HepG2 (cell line): ENCODE measurements around the gene TOLLIP.

Source experiments
- CREBL2 ChIP-seq: sonication (generic); formaldehyde crosslinking; IDR thresholded peaks from 2 replicates; pipeline ENCODE4 v1.8.1; 2023; ENCODE audit warnings: missing genetic modification reagents, mild to moderate bottlenecking, borderline replicate concordance
- SETDB1 ChIP-seq: sonication (generic); formaldehyde crosslinking; IDR thresholded peaks from 2 replicates; pipeline ENCODE4 v1.5.1; 2020; ENCODE audit warnings: missing genetic modification reagents, mild to moderate bottlenecking, borderline replicate concordance
- ZNF550 ChIP-seq: sonication (generic); formaldehyde crosslinking; IDR thresholded peaks from 2 replicates; pipeline ENCODE4 v1.4.0; 2020; ENCODE audit warnings: mild to moderate bottlenecking, missing genetic modification reagents, borderline replicate concordance

DNA sequence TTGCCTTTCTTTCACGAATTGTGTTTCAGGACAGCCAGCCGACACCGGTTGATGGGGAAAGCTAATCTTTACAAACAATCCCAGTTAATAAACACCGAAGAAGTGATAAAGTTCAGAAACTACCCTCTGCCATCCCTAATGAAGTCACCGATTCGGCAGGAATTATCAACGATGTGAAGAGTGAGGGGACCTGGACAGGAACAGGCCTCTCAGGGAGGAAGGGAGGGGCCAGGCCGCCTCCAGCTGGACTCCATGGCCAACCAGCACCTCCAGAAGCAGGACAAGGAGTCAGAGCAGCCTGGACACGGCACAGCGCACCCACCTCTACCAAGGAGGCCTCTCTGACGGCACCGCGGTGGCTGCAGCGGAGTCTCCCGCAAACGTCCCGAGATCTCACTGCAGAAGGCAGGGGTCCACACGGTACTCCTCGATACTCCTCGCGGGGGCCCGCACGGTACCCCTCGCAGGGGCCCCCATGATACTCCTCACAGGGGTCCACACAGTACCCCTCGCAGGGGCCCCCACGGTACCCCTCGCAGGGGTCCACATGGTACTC, 3.9 kb downstream of the TOLLIP start:
- TF ChIP-seq ZNF550 (CRISPR knock-in tag) (no peak), SETDB1 (CRISPR knock-in tag) (no peak), CREBL2 (CRISPR knock-in tag) (no peak)
